Measurements from ENCODE around the gene P3H2.

GRCh38 chr3:189921770-189922169 is 198.9 kb downstream of the P3H2 start:
- TF ChIP-seq CTCF (conservative IDR thresholded peaks at IDR 0.05 in 1 of 2, IDR thresholded peaks at IDR 0.05 in 1 of 2; ENCODE audit: low read depth in 1 of 2, low read length in 2 of 2) (no peak), EZH2 (IDR thresholded peaks at IDR 0.05; ENCODE audit: low read length, missing control alignments) (no peak)
